ENCODE results near the gene HEATR3.

DNA sequence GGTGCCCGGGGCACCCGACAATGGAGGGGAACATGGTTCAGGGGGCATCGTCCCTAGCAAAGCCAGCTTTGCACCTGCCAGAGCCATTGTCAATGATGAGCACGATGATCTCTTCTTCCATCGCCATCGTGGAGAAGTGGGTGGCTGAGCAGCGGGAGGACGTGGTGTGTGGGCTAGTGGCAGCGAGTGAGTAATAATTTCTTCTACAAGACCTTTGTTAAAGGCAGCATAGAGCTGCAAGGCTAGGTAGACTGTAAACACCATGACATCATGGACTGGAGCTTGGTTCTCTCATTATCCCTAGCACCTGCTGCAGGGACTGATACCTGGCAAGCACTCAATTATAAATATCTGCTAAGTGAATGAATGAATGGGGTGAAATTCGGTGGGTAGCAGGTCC lies 6.7 kb upstream of the HEATR3 start:
- TF ChIP-seq CTCF (IDR thresholded peaks at IDR 0.05), result no peak
- TF ChIP-seq POLR2A (IDR thresholded peaks at IDR 0.05), result no peak

Data from heart left ventricle (tissue), 13 donors.